Uterus (tissue), 2 donors: ENCODE data around the gene ACTR3C.

Experiments used
- POLR2A ChIP-seq, 2 donors: fragments of 450-650 bp; IDR thresholded peaks; one replicate each; pipeline ENCODE4 v1.6.1; 2016; ENCODE audit warnings: antibody characterized with exemption in 2 of 2, mild to moderate bottlenecking in 1 of 2, moderate library complexity in 1 of 2
- TF ChIP-seq, protein P1 (sequence below), 4 experiments: fragments of 200-600 bp in 2 of 4; fragments of 450-650 bp in 2 of 4; sonication (generic) in 2 of 4; IDR thresholded peaks; one replicate each; pipeline ENCODE4 v1.5.1; 2016 to 2019; ENCODE audit warnings: antibody characterized with exemption in 4 of 4, mild to moderate bottlenecking in 2 of 4, moderate library complexity in 1 of 4

DNA sequence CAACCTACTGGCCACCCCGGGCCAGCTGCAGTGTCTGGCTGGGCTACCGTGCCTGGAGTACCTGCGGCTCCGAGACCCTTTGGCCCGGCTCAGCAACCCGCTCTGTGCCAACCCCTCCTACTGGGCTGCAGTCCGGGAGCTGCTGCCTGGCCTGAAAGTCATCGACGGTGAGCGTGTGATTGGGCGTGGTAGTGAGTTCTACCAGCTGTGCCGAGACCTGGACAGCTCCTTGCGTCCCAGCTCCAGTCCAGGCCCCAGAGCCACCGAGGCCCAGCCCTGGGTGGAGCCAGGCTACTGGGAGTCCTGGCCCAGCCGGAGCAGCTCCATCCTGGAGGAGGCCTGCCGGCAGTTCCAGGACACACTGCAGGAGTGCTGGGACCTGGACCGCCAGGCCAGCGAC is 13.8 kb upstream of the ACTR3C start:
- TF ChIP-seq, protein P1, sequence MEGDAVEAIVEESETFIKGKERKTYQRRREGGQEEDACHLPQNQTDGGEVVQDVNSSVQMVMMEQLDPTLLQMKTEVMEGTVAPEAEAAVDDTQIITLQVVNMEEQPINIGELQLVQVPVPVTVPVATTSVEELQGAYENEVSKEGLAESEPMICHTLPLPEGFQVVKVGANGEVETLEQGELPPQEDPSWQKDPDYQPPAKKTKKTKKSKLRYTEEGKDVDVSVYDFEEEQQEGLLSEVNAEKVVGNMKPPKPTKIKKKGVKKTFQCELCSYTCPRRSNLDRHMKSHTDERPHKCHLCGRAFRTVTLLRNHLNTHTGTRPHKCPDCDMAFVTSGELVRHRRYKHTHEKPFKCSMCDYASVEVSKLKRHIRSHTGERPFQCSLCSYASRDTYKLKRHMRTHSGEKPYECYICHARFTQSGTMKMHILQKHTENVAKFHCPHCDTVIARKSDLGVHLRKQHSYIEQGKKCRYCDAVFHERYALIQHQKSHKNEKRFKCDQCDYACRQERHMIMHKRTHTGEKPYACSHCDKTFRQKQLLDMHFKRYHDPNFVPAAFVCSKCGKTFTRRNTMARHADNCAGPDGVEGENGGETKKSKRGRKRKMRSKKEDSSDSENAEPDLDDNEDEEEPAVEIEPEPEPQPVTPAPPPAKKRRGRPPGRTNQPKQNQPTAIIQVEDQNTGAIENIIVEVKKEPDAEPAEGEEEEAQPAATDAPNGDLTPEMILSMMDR (IDR thresholded peaks at IDR 0.05) = no peak
- TF ChIP-seq POLR2A (IDR thresholded peaks at IDR 0.05) = no peak
